HAP-1 (cell line): ENCODE data around the gene GGN.
"Not testable (repeated sequence)": the region's sequence is repeated elsewhere in the genome, so short reads cannot be mapped to it uniquely, and the experiment has no call there.

Experiments used
- DNase-seq, 2 experiments: peaks; one replicate each; pipeline ENCODE4 v3.0.0-alpha.2; 2016 to 2020; ENCODE audit warnings: low spot score in 2 of 2
- H3K27me3 ChIP-seq: fragments of 250-450 bp; sonication (Bioruptor Pico); 2 replicates; pipeline ENCODE4 v1.5.1; 2020; ENCODE audit warnings: low read depth, mild to moderate bottlenecking, moderate library complexity
- H3K36me3 ChIP-seq: fragments of 250-450 bp; sonication (Bioruptor Pico); replicated peaks from 2 replicates; pipeline ENCODE4 v1.5.1; 2020; ENCODE audit warnings: mild to moderate bottlenecking
- H3K4me1 ChIP-seq: fragments of 250-450 bp; sonication (Bioruptor Pico); 2 replicates; pipeline ENCODE4 v1.5.1; 2020; ENCODE audit warnings: mild to moderate bottlenecking
- H3K4me3 ChIP-seq: fragments of 250-450 bp; sonication (Bioruptor Pico); 2 replicates; pipeline ENCODE4 v1.5.1; 2020; ENCODE audit warnings: mild to moderate bottlenecking, moderate library complexity
- H3K9me3 ChIP-seq: fragments of 250-450 bp; sonication (Bioruptor Pico); 2 replicates; pipeline ENCODE4 v1.5.1; 2020; ENCODE audit warnings: mild to moderate bottlenecking, moderate library complexity
- in situ Hi-C: fragments of 300-500 bp; cut with MboI; formaldehyde crosslinking; loops from 3 replicates; pipeline ENCODE4 v1.14.3; 2020; ENCODE audit warnings: low sequenced_read_pairs, inconsistent platforms, mixed read lengths

The GGN gene

DNA sequence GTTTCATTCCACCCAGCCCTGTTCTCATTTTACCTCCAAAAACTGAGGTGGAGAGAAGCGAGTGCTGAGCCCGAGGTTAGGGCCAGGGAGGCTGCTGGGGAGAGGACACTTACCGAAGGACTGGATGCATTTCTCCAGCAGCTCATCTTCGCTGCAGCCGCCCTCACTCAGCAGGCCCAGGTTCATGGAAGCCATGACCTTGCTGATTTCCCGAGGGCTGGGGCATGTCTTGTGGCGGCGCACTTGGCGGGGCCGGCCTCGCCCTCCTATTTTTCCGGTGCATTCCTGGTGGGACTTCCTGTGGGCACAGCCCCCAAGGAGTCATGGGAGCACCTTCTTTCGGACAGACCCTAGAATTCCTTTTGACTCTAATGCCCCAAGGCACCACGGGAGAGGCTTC, 34.0 kb upstream of the GGN start:
- Histone ChIP-seq H3K4me3 (no peak overlapping the region), H3K36me3 (no peaks in the 10 kb centered on the region), H3K9me3 (no peaks in the 10 kb centered on the region), H3K4me1 (peaks cover 6% of the 10 kb centered on the region), H3K27me3 (no peaks in the 10 kb centered on the region)
- in situ Hi-C loops: no loop called here
- DNase-seq: no peak

DNA sequence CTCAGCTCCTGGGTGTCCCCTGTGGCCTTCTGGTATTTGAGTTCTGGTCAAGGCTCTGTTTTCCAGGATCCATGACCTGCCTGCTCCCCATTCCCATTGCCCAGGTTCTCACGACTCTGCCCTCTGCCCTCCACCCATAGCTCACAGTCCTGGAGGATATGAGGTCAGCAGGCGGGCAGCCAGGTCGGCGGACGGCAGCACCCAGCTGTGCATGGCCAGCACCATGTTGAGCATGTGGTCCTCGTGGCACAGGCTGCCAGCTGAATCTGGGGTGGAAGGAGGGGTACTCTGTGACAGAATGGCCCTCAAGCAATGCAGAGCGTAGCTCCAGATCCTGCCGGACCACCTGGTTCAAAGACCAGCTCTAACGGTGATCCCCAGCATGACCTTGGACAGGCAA, 33.1 kb upstream of the GGN start:
- Histone ChIP-seq H3K9me3 (no peaks in the 10 kb centered on the region), H3K4me1 (peaks cover 6% of the 10 kb centered on the region), H3K4me3 (no peak overlapping the region), H3K27me3 (no peaks in the 10 kb centered on the region), H3K36me3 (no peaks in the 10 kb centered on the region)
- DNase-seq: no peak
- in situ Hi-C loops: no loop called here

DNA sequence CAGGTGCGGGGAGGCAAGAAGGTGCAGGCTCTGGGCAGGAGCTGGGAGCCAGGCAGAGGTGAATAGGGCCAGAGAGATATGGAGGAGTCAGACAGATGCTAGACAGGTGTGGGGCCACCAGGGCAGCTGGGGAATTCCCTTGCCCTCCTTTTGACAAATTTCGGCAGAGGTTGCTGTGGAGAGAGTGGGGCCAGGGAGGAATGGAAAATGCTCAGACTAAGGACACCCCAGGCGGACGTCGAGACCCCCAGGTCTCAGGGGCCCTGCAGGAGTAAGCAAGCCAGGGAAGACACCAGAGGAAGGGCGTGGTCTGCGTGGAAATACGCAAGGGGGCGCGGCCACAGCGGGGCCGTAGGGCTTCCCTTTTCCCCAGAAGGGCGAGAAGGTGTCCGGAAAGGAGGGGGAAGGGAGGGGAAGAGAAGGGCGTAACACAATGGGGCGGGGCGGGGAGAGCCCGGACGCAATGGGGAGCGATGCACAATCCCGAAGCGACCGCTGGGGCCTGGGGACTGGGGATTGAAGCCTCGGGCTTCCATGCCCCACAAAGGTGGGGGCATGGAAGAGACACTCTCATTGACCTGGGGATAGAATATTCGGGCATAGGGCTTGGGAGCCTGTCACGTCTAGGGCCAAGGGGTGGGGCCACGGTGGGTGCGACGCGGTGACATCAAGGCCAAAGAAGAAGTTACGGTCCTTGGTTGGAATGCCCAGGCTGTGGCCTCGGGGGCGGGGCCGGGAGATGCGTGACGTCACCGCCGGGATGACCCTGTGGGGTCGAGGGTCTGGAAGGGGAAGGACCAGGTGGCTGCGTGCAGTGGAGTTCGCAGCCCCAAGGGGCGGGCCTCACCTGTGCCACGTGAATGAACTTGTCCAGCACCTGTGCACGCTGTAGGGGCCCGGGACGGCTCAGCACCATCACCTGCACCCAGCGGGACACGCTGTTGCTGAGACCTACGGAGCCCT, 30.0 kb upstream of the GGN start:
- peak; percentile 73 to 89 for DNase-seq
- in situ Hi-C loops: no loop called here
- Histone ChIP-seq H3K4me3 (peak overlapping the region; percentile 21), H3K36me3 (no peaks in the 10 kb centered on the region), H3K4me1 (peaks cover 6% of the 10 kb centered on the region), H3K9me3 (no peaks in the 10 kb centered on the region), H3K27me3 (no peaks in the 10 kb centered on the region)

- no peaks in the 10 kb centered on the region for H3K9me3 ChIP-seq
- H3K4me1 ChIP-seq: peaks cover 6% of the 10 kb centered on the region
- H3K36me3 ChIP-seq: no peaks in the 10 kb centered on the region
- no peak overlapping the region for H3K4me3 ChIP-seq
- in situ Hi-C loops: no loop called here
- no peak for DNase-seq
- no peaks in the 10 kb centered on the region for H3K27me3 ChIP-seq
Observed at GRCh38 chr19:38417146-38417543, 29.3 kb upstream of the GGN start.

GRCh38 chr19:38413416-38413815, 25.6 kb upstream of the GGN start:
- Histone ChIP-seq H3K4me1 (peaks cover 6% of the 10 kb centered on the region), H3K27me3 (no peaks in the 10 kb centered on the region), H3K9me3 (no peaks in the 10 kb centered on the region), H3K36me3 (no peaks in the 10 kb centered on the region), H3K4me3 (no peak overlapping the region)
- in situ Hi-C loops: no loop called here
- no peak for DNase-seq

DNA sequence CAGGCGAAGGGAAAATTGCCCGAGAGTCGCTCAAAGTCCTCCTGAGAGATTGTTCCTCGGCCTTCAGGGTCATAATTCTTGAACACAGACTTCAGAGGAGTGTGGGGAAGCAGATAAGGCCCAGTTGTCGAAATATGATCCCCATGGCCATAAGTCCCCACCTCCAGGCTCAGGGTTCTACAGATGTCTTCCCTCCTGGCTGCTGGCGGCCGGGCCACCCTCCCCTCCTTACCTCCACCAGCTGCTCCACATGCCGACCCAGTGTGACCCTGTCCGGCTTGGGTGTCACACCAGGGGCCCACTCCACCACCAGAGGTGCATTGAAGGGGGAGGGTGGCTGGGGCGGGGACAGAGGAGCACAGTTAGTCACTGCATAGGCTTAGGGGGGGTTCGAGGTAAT, 25.1 kb upstream of the GGN start:
- Histone ChIP-seq H3K27me3 (no peaks in the 10 kb centered on the region), H3K4me3 (no peak overlapping the region), H3K4me1 (peaks cover 3% of the 10 kb centered on the region), H3K9me3 (no peaks in the 10 kb centered on the region), H3K36me3 (no peaks in the 10 kb centered on the region)
- no peak for DNase-seq
- in situ Hi-C loops: no loop called here

DNA sequence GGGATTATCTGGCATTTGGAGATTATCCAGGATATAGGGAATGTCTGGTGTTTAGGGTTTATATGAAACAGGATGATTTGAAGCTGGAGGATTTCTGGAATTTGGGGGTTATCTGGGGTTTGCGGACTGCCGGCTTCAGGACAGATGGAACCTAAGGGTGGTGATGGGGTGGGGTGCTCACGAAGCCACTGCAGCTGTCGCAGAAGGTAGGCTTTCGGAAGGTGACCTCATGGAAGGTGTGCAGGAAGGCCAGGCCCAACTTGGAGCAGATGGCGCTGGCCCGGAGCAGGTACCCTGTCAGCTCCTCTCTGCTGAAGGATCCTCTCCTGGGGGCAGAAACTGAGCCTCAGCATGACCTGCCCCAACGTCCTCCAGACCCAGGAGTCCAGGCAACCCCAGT, 24.7 kb upstream of the GGN start:
- Histone ChIP-seq H3K4me3 (no peak overlapping the region), H3K27me3 (no peaks in the 10 kb centered on the region), H3K36me3 (no peaks in the 10 kb centered on the region), H3K9me3 (no peaks in the 10 kb centered on the region), H3K4me1 (peaks cover under 1% of the 10 kb centered on the region)
- no peak for DNase-seq
- in situ Hi-C loops: no loop called here

DNA sequence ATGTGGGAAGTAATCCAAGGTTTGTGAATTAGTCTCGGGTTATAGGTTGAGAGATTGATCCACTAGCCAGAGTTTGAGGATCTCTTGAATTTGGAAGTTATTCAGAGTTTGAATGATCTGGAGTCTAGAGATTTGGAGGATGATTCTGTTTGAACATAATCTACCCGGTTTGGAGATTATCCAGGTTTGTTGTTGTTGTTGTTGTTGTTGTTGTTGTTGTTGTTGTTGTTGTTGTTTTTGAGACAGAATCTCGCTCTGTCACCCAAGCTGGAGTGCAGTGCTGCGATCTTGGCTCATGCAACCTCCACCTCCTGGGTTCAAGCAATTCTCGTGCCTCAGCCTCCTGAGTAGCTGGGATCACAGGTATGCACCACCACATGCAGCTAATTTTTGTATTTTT, 24.1 kb upstream of the GGN start:
- in situ Hi-C loops, DNase-seq: not testable (repeated sequence)

GRCh38 chr19:38411041-38411712, 23.3 kb upstream of the GGN start:
- no peaks in the 10 kb centered on the region for H3K27me3 ChIP-seq
- no peaks in the 10 kb centered on the region for H3K9me3 ChIP-seq
- H3K4me3 ChIP-seq: no peak overlapping the region
- no peaks in the 10 kb centered on the region; the same call in 1 of the 2 replicates for H3K36me3 ChIP-seq
- DNase-seq: no peak
- in situ Hi-C loops: no loop called here
- no peaks in the 10 kb centered on the region for H3K4me1 ChIP-seq

More for the DNA sequence above, 24.1 kb upstream of the GGN start:
- not testable (repeated sequence) for H3K4me3 ChIP-seq, H3K27me3 ChIP-seq, H3K36me3 ChIP-seq, H3K4me1 ChIP-seq, H3K9me3 ChIP-seq

- in situ Hi-C loops, H3K36me3 ChIP-seq, H3K4me3 ChIP-seq, H3K27me3 ChIP-seq, DNase-seq, H3K9me3 ChIP-seq, H3K4me1 ChIP-seq: not testable (repeated sequence)
Observed at GRCh38 chr19:38410407-38410806, 22.6 kb upstream of the GGN start.

GRCh38 chr19:38409631-38410133, 21.8 kb upstream of the GGN start:
- H3K27me3 ChIP-seq: no peaks in the 10 kb centered on the region
- in situ Hi-C loops: loop anchor here (10.0 kb wide), 1 partner anchor 225 kb away; no protein-coding TSS in a partner anchor
- H3K4me1 ChIP-seq: no peaks in the 10 kb centered on the region
- H3K9me3 ChIP-seq: no peaks in the 10 kb centered on the region
- DNase-seq: no peak
- no peak overlapping the region for H3K4me3 ChIP-seq
- H3K36me3 ChIP-seq: peaks cover 4% of the 10 kb centered on the region

DNA sequence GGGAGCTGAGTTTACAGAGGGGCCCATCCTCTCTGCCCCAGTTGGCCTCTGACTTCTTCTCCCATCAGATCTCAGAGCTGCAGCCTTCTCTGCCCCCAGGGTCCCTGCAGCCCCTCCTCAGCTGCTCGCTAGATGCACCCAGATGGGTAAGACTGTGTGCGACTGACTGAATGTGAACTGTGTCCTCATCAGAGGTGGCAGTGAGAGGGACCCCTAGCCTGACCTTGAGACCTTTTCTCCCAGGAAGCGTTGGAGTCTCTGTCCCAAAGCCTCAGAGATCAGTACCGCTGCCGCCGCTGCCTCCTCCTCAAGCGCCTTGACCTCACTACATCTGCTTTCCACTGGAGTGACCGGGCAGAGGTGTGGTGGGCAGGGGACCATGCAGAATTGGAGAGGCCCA, 17.4 kb upstream of the GGN start:
- Histone ChIP-seq H3K36me3 (peaks cover 4% of the 10 kb centered on the region), H3K9me3 (no peaks in the 10 kb centered on the region), H3K4me3 (no peak overlapping the region), H3K27me3 (no peaks in the 10 kb centered on the region), H3K4me1 (no peaks in the 10 kb centered on the region; the same call in none of the 2 replicates)
- in situ Hi-C loops: loop anchor here (10.0 kb wide), 1 partner anchor 230 kb away; no protein-coding TSS in a partner anchor
- no peak for DNase-seq

- H3K27me3 ChIP-seq: no peaks in the 10 kb centered on the region
- no peaks in the 10 kb centered on the region for H3K9me3 ChIP-seq
- no peak overlapping the region for H3K4me3 ChIP-seq
- no peak for DNase-seq
- peaks cover 4% of the 10 kb centered on the region for H3K36me3 ChIP-seq
- H3K4me1 ChIP-seq: no peaks in the 10 kb centered on the region; the same call in none of the 2 replicates
- in situ Hi-C loops: loop anchor here (10.0 kb wide), 1 partner anchor 230 kb away; no protein-coding TSS in a partner anchor
Observed at GRCh38 chr19:38404858-38405257, 17.0 kb upstream of the GGN start.
